Measurements from ENCODE around the gene OR5I1.

GRCh38 chr11:55936300-55936699 lies at the start of gene OR5I1:
- TF ChIP-seq CTCF (IDR thresholded peaks at IDR 0.05) (no peak), POLR2A (IDR thresholded peaks at IDR 0.05) (no peak)
